Transverse colon (tissue), 4 donors: ENCODE data around the gene CNTN4. TPM values are rescaled to one million over a fixed set of nuclear protein-coding genes. Genes with fewer than 3 reads are reported as not detected.
A peak's percentile ranks its signal among the peaks of the same experiment; 100 is the strongest.

ENCODE experiments used
- DNase-seq: peaks from one replicate; pipeline ENCODE4 v3.0.0-alpha.2; 2019
- H3K27ac ChIP-seq, 4 donors: fragments of 200-600 bp; sonication (generic); 2 replicates each; pipeline ENCODE4 v1.5.1; 2016 to 2018; ENCODE audit warnings: inconsistent platforms in 4 of 4
- H3K27me3 ChIP-seq: fragments of 200-600 bp; sonication (generic); 2 replicates; pipeline ENCODE4 v1.5.1; 2017; ENCODE audit warnings: inconsistent platforms
- H3K36me3 ChIP-seq, 4 donors: fragments of 200-600 bp; sonication (generic); 2 replicates each; pipeline ENCODE4 v1.5.1; 2017 to 2019; ENCODE audit warnings: inconsistent platforms in 4 of 4
- H3K4me1 ChIP-seq, 4 donors: fragments of 200-600 bp; sonication (generic); 2 replicates each; pipeline ENCODE4 v1.5.1; 2017 to 2020; ENCODE audit warnings: inconsistent platforms in 4 of 4
- H3K4me3 ChIP-seq, 4 donors: fragments of 200-600 bp; sonication (generic); 1 replicate in 1 of 4; 2 replicates in 3 of 4; pipeline versions ENCODE4 v1.5.1 to v1.6.1; 2017 to 2019; ENCODE audit warnings: inconsistent platforms in 4 of 4
- H3K9me3 ChIP-seq, 2 donors: fragments of 200-600 bp; sonication (generic); 2 replicates each; pipeline ENCODE4 v1.5.1; 2017 to 2019; ENCODE audit warnings: inconsistent platforms in 2 of 2
- EP300 ChIP-seq: sonication (generic); formaldehyde crosslinking; IDR thresholded peaks from one replicate; pipeline ENCODE4 v1.6.1; 2017; ENCODE audit warnings: antibody characterized with exemption, low read depth
- POLR2A ChIP-seq: fragments of 450-650 bp; IDR thresholded peaks from one replicate; pipeline ENCODE4 v1.6.1; 2016; ENCODE audit warnings: antibody characterized with exemption, mild to moderate bottlenecking, moderate library complexity
- POLR2AphosphoS5 ChIP-seq, 3 donors: sonication (generic); formaldehyde crosslinking; IDR thresholded peaks; one replicate each; pipeline ENCODE4 v1.6.1; 2016; ENCODE audit warnings: antibody characterized with exemption in 3 of 3
- WGBS, 2 donors: methylation state at CpG; one replicate each; pipeline ENCODE4 v1.1.5; 2018; ENCODE audit warnings: low coverage in 1 of 2; 5-methylcytosine and 5-hydroxymethylcytosine counted together
- in situ Hi-C, 4 donors: fragments of 200-750 bp; cut with MboI; loops; one replicate each; pipeline versions ENCODE4 v1.15.0 to v1.15.1; 2017; ENCODE audit warnings: low sequenced_read_pairs in 3 of 4, low pct_ligation_motif_present in 1 of 4, low pct_unique_long_range_greater_than_20kb in 1 of 4
- intact Hi-C: fragments of 100-400 bp; cut with DNase I; formaldehyde crosslinking; loops from one replicate; pipeline ENCODE4 v1.15.1; 2023; ENCODE audit warnings: low total_unique reads
- total RNA-seq, 4 donors: library from RNA; depleted of rRNA; stranded (reverse); fragments of >200 nt; gene quantifications; one replicate each; pipeline ENCODE4 v1.1.0, GENCODE V29; 2016
- TF ChIP-seq, protein P1 (sequence below), 5 experiments: fragments of 200-600 bp in 3 of 5; fragments of 450-650 bp in 2 of 5; sonication (generic) in 3 of 5; IDR thresholded peaks; 1 replicate in 2 of 5; 2 replicates in 3 of 5; pipeline ENCODE4 v1.5.1; 2016 to 2017; ENCODE audit warnings: antibody characterized with exemption in 5 of 5, inconsistent platforms in 3 of 5, mild to moderate bottlenecking in 2 of 5, moderate library complexity in 1 of 5

The CNTN4 gene
- total RNA-seq, 4 donors from 2014 or later = 17.6 to 49.0 (median 17.8) TPM

DNA sequence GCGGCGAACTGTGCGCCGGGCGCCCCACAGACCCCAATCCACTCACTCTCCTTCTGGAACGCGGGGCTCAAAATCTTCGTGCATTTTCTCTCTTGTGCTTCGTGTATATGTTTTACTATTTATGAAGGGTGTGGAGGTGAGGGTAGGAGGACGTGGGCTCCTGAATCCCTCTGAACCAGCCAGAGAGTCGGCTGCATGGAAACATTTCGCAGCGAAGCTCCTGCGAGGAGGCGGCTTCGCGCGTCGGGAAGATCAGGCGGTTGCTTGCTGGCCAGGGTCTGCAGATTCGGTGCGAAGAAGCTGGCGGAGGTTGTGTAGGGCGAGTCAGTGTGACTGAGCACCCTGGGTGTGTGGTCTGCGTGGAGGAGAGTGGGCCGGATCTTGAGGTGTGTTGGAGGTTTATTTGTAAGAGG lies 1.1 kb downstream of the CNTN4 start:
- DNase-seq = no peak
- in situ Hi-C loops = no loop called here

DNA sequence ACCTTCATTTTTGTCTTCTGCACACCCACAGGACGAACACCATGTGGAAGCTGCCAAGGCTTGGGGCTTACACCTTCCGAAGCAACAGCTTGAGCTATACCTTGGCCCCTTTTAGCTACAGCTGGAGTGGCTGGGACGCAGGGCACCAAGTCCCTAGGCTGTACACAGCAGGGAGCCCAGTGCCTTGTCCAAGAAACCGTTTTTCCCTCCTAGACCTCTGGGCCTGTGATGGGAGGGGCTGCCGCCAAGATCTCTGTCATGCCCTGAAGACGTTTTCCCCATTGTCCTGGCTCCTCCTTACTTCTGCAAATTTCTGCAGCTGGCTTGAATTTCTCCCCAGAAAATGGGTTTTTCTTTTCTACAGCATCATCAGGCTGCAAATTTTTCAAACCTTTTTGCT lies 7.8 kb downstream of the CNTN4 start:
- Histone ChIP-seq H3K4me1 (no peaks in the 10 kb centered on the region), H3K36me3 (no peaks in the 10 kb centered on the region), H3K27ac (no peak overlapping the region), H3K9me3 (no peaks in the 10 kb centered on the region), H3K27me3 (no peaks in the 10 kb centered on the region), H3K4me3 (no peak overlapping the region)
- 80% methylated on average over 6 of the region's 6 CpGs; no CpG with 5 or more reads in 1 of the 2 donors for WGBS, 2 donors
- no peak for TF ChIP-seq EP300
- TF ChIP-seq, protein P1, sequence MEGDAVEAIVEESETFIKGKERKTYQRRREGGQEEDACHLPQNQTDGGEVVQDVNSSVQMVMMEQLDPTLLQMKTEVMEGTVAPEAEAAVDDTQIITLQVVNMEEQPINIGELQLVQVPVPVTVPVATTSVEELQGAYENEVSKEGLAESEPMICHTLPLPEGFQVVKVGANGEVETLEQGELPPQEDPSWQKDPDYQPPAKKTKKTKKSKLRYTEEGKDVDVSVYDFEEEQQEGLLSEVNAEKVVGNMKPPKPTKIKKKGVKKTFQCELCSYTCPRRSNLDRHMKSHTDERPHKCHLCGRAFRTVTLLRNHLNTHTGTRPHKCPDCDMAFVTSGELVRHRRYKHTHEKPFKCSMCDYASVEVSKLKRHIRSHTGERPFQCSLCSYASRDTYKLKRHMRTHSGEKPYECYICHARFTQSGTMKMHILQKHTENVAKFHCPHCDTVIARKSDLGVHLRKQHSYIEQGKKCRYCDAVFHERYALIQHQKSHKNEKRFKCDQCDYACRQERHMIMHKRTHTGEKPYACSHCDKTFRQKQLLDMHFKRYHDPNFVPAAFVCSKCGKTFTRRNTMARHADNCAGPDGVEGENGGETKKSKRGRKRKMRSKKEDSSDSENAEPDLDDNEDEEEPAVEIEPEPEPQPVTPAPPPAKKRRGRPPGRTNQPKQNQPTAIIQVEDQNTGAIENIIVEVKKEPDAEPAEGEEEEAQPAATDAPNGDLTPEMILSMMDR (IDR thresholded peaks at IDR 0.05) = no peak
- no peak for TF ChIP-seq POLR2AphosphoS5 (IDR thresholded peaks at IDR 0.05)
- TF ChIP-seq POLR2A = no peak
- intact Hi-C loops (no loop called here), in situ Hi-C loops (no loop called here)
- DNase-seq = no peak

More for the DNA sequence above, 1.1 kb downstream of the CNTN4 start:
- intact Hi-C loops = no loop called here
- 0 to 8% methylated on average over 7 to 26 of the region's 26 CpGs for WGBS, 2 donors
- Histone ChIP-seq H3K36me3 (no peaks in the 10 kb centered on the region), H3K4me1 (peaks cover 0 to 12% (median 6%) of the 10 kb centered on the region in 4 donors), H3K9me3 (no peaks in the 10 kb centered on the region), H3K4me3 (peak overlapping the region; percentile 55 to 73 (median 68)), H3K27ac (peak overlapping the region in 2 of 4 donors; percentile 84 to 85), H3K27me3 (peaks cover 25% of the 10 kb centered on the region)
- TF ChIP-seq POLR2A = no peak
- TF ChIP-seq EP300 = no peak
- TF ChIP-seq, protein P1 (IDR thresholded peaks at IDR 0.05) = no peak
- TF ChIP-seq POLR2AphosphoS5 (IDR thresholded peaks at IDR 0.05) = no peak

DNA sequence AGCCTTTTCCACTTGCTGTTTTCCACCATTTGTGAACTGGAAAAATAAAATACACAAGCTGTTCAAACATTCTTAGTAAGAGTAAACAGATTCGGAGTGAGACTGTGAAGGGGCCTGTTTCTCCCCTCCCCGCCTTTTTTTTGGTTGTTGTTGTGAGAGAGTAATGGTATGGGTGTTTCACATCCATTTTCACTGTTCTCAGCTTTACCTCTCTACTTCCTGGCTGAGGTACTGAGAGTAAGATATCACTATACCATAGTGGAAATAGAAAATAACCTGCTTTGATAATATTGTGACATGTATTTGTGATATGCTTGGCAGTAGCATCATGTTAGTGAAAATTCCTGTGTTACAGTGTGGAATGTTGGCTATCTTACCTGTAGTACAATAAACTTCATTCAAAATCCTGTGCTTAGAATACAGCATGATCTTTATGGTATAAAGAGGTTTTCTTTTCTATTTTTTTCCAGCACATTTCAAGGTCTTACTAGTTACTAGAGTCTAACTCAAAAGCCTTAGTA lies 12.0 kb downstream of the CNTN4 start:
- Histone ChIP-seq H3K4me1 (no peaks in the 10 kb centered on the region), H3K27ac (no peak overlapping the region), H3K27me3 (no peaks in the 10 kb centered on the region), H3K36me3 (no peaks in the 10 kb centered on the region), H3K4me3 (no peak overlapping the region), H3K9me3 (no peaks in the 10 kb centered on the region)
- DNase-seq = no peak
- in situ Hi-C loops (no loop called here), intact Hi-C loops (no loop called here)
- 56 to 74% methylated on average over 2 of the region's 2 CpGs for WGBS, 2 donors
- no peak for TF ChIP-seq EP300

DNA sequence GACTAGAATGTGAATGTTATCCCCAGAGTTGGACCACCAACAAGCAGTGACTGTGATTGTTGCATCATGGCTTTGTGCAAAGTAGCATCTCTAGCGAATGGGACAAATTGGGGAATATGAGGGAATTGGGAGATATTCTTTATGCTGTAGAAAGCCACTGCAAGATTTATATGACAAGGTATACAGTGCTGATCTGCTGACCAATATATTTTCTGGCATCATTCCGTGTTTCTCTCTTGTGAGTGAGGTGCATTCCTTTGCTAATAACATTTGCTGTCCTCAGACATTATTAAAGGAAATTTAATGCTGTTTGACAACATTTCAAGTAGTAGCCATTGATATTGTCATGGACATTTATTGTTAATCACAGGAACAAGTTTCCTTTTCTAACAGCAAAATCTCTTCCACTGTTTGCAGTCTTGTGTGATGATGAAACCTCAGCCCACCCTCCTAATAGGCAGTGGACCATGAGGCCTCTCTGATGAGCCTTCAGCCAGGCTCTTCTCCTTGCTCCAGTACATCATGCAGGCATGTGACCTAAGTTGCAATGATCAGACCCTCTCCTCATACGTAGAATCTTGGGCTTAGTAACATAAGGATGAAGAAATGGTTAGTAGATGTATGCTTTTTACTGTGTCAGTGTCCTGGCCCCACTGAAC lies 16.1 kb downstream of the CNTN4 start:
- intact Hi-C loops (loop anchor here (5.0 kb wide), 1 partner anchor 1022 kb away; the partner anchor contains the start of gene CNTN6), in situ Hi-C loops (no loop called here)
- Histone ChIP-seq H3K4me1 (no peaks in the 10 kb centered on the region), H3K27me3 (no peaks in the 10 kb centered on the region), H3K9me3 (no peaks in the 10 kb centered on the region), H3K4me3 (no peak overlapping the region), H3K36me3 (no peaks in the 10 kb centered on the region), H3K27ac (no peak overlapping the region)
- DNase-seq = no peak
- WGBS, 2 donors = 86 to 88% methylated on average over 2 to 3 of the region's 3 CpGs
- TF ChIP-seq, protein P1 (IDR thresholded peaks at IDR 0.05) = no peak
- TF ChIP-seq POLR2A (no peak), POLR2AphosphoS5 (IDR thresholded peaks at IDR 0.05) (no peak), EP300 (no peak)
